Karpas-422 (cell line): Measurements from ENCODE around the gene ERMARD. TPM values are rescaled to one million over a fixed set of nuclear protein-coding genes. Genes with fewer than 3 reads are reported as not detected.

Source experiments
- DNase-seq: peaks from one replicate; pipeline ENCODE4 v3.0.0-alpha.2; 2015
- H2AFZ ChIP-seq: fragments of 200-600 bp; sonication (generic); 2 replicates; pipeline ENCODE4 v1.6.1; 2014; ENCODE audit warnings: antibody characterized with exemption, low read length, mixed read lengths
- H3K27ac ChIP-seq: fragments of 200-600 bp; sonication (generic); 2 replicates; pipeline ENCODE4 v1.5.1; 2014; ENCODE audit warnings: mild to moderate bottlenecking, low read length, moderate library complexity
- H3K27me3 ChIP-seq: fragments of 200-600 bp; sonication (generic); 2 replicates; pipeline ENCODE4 v1.6.1; 2014; ENCODE audit warnings: low read length, mixed read lengths
- H3K36me3 ChIP-seq: fragments of 200-600 bp; sonication (generic); 2 replicates; pipeline ENCODE4 v1.6.1; 2014; ENCODE audit warnings: low read length, mixed read lengths; ENCODE audit not compliant: insufficient read depth
- H3K4me1 ChIP-seq: fragments of 200-600 bp; sonication (generic); 2 replicates; pipeline ENCODE4 v1.6.1; 2014; ENCODE audit warnings: mild to moderate bottlenecking, low read length, mixed read lengths
- H3K4me2 ChIP-seq: fragments of 200-600 bp; sonication (generic); 2 replicates; pipeline ENCODE4 v1.6.1; 2014; ENCODE audit warnings: low read length, low read depth, mild to moderate bottlenecking; ENCODE audit not compliant: poor library complexity, severe bottlenecking
- H3K4me3 ChIP-seq: fragments of 200-600 bp; sonication (generic); 2 replicates; pipeline ENCODE4 v1.5.1; 2014; ENCODE audit warnings: mild to moderate bottlenecking, antibody characterized with exemption, low read length, mixed read lengths
- H3K79me2 ChIP-seq: fragments of 200-600 bp; sonication (generic); 2 replicates; pipeline ENCODE4 v1.6.1; 2014; ENCODE audit warnings: mild to moderate bottlenecking, low read length, mixed read lengths
- H3K9ac ChIP-seq: fragments of 200-600 bp; sonication (generic); 2 replicates; pipeline ENCODE4 v1.6.0; 2014; ENCODE audit warnings: low read length
- H3K9me2 ChIP-seq: fragments of 200-600 bp; sonication (generic), shearing (Covaris generic); replicated peaks from 2 replicates; pipeline ENCODE4 v1.6.0; 2014; ENCODE audit warnings: mild to moderate bottlenecking, low read length, moderate library complexity; ENCODE audit not compliant: insufficient read depth
- H3K9me3 ChIP-seq: fragments of 300-700, 200-600 bp; sonication (generic); 2 replicates; pipeline ENCODE4 v1.6.1; 2014; ENCODE audit warnings: low read length, mixed read lengths
- H4K20me1 ChIP-seq: fragments of 200-600 bp; sonication (generic); 2 replicates; pipeline ENCODE4 v1.6.1; 2014; ENCODE audit warnings: mild to moderate bottlenecking, antibody characterized with exemption, low read length, low read depth; ENCODE audit not compliant: insufficient read depth
- total RNA-seq: library from RNA; depleted of rRNA; stranded (reverse); fragments of >200 nt; shearing (Covaris generic); gene quantifications from 2 replicates; pipeline ENCODE4 v1.2.3, GENCODE V29; 2014; ENCODE audit warnings: low replicate concordance

The ERMARD gene
- total RNA-seq, 1 experiment from 2014 or later = 38.5 TPM

- H3K27ac ChIP-seq = no peak overlapping the region
- no peak overlapping the region for H3K9ac ChIP-seq
- no peaks in the 10 kb centered on the region for H3K9me2 ChIP-seq
- no peaks in the 10 kb centered on the region for H3K9me3 ChIP-seq
- no peaks in the 10 kb centered on the region for H4K20me1 ChIP-seq
- no peak for DNase-seq
- no peak overlapping the region for H2AFZ ChIP-seq
- no peaks in the 10 kb centered on the region for H3K27me3 ChIP-seq
- no peaks in the 10 kb centered on the region for H3K36me3 ChIP-seq
- no peak overlapping the region for H3K4me2 ChIP-seq
- H3K4me3 ChIP-seq = no peak overlapping the region
- no peaks in the 10 kb centered on the region for H3K79me2 ChIP-seq
- H3K4me1 ChIP-seq = no peaks in the 10 kb centered on the region
Observed at GRCh38 chr6:169824021-169824420, 72.6 kb downstream of the ERMARD start.

GRCh38 chr6:169824848-169825557 lies 73.6 kb downstream of the ERMARD start:
- H3K9me3 ChIP-seq = no peaks in the 10 kb centered on the region
- H3K4me2 ChIP-seq = no peak overlapping the region
- H3K9ac ChIP-seq = no peak overlapping the region
- DNase-seq = no peak
- no peaks in the 10 kb centered on the region for H3K27me3 ChIP-seq
- H4K20me1 ChIP-seq = no peaks in the 10 kb centered on the region
- no peaks in the 10 kb centered on the region for H3K4me1 ChIP-seq
- no peak overlapping the region for H3K4me3 ChIP-seq
- no peaks in the 10 kb centered on the region for H3K79me2 ChIP-seq
- no peak overlapping the region for H3K27ac ChIP-seq
- no peaks in the 10 kb centered on the region for H3K9me2 ChIP-seq
- no peaks in the 10 kb centered on the region for H3K36me3 ChIP-seq
- no peak overlapping the region for H2AFZ ChIP-seq

GRCh38 chr6:169825558-169826225 lies 74.3 kb downstream of the ERMARD start:
- Histone ChIP-seq H3K4me3 (no peak overlapping the region), H3K9me2 (no peaks in the 10 kb centered on the region), H3K9ac (no peak overlapping the region), H3K27me3 (no peaks in the 10 kb centered on the region), H2AFZ (no peak overlapping the region), H3K27ac (no peak overlapping the region), H3K4me1 (no peaks in the 10 kb centered on the region), H3K4me2 (no peak overlapping the region), H3K79me2 (no peaks in the 10 kb centered on the region), H3K36me3 (no peaks in the 10 kb centered on the region), H4K20me1 (no peaks in the 10 kb centered on the region), H3K9me3 (no peaks in the 10 kb centered on the region)
- no peak for DNase-seq

- H3K9me2 ChIP-seq = no peaks in the 10 kb centered on the region
- no peaks in the 10 kb centered on the region for H3K36me3 ChIP-seq
- no peaks in the 10 kb centered on the region for H3K79me2 ChIP-seq
- no peaks in the 10 kb centered on the region for H3K9me3 ChIP-seq
- peaks cover 3% of the 10 kb centered on the region for H3K4me1 ChIP-seq
- H4K20me1 ChIP-seq = no peaks in the 10 kb centered on the region
- no peak overlapping the region for H3K9ac ChIP-seq
- no peak for DNase-seq
- no peak overlapping the region for H3K27ac ChIP-seq
- H3K4me3 ChIP-seq = no peak overlapping the region
- H2AFZ ChIP-seq = no peak overlapping the region
- no peak overlapping the region for H3K4me2 ChIP-seq
- H3K27me3 ChIP-seq = no peaks in the 10 kb centered on the region
Observed at GRCh38 chr6:169826697-169827096, 75.3 kb downstream of the ERMARD start.

- Histone ChIP-seq H3K27me3 (no peaks in the 10 kb centered on the region), H3K79me2 (no peaks in the 10 kb centered on the region)
Observed at GRCh38 chr6:169827290-169827717, 75.9 kb downstream of the ERMARD start.

GRCh38 chr6:169828176-169828575 lies 76.8 kb downstream of the ERMARD start:
- no peaks in the 10 kb centered on the region for H4K20me1 ChIP-seq
- no peak for DNase-seq
- H3K9me2 ChIP-seq = no peaks in the 10 kb centered on the region
- no peaks in the 10 kb centered on the region for H3K79me2 ChIP-seq
- no peak overlapping the region for H3K4me3 ChIP-seq
- no peaks in the 10 kb centered on the region for H3K36me3 ChIP-seq
- H3K27me3 ChIP-seq = no peaks in the 10 kb centered on the region
- H3K4me1 ChIP-seq = peaks cover 3% of the 10 kb centered on the region
- H3K9ac ChIP-seq = no peak overlapping the region
- H2AFZ ChIP-seq = no peak overlapping the region
- H3K4me2 ChIP-seq = no peak overlapping the region
- no peaks in the 10 kb centered on the region for H3K9me3 ChIP-seq
- no peak overlapping the region for H3K27ac ChIP-seq

More at GRCh38 chr6:169827290-169827717, 75.9 kb downstream of the ERMARD start:
- Histone ChIP-seq H3K9me3 (no peaks in the 10 kb centered on the region), H2AFZ (no peak overlapping the region), H3K36me3 (no peaks in the 10 kb centered on the region), H3K9ac (no peak overlapping the region), H3K4me1 (peaks cover 3% of the 10 kb centered on the region), H4K20me1 (no peaks in the 10 kb centered on the region), H3K4me3 (no peak overlapping the region), H3K4me2 (no peak overlapping the region), H3K27ac (no peak overlapping the region), H3K9me2 (no peaks in the 10 kb centered on the region)
- DNase-seq = no peak

DNA sequence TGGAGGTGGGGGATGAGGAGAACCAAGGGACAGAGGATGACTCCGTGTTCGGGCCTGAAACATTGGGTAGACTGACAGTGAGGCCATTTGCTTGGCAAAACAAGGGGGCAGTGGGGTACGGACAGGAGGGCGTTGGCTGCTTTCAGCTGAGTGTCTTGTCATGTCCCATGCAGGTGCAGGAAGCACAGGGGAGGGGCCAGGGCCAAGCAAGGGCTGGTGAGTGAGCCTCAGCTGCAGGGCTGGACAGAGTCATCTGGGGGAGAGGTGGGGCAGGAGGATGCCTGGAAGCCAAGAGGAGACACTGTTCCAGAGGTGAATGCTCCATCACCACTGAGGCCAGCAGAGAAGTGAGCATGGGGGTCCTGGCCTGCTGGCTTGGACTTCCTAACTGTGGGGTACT lies 78.4 kb downstream of the ERMARD start:
- Histone ChIP-seq H2AFZ (no peak overlapping the region), H3K4me2 (no peak overlapping the region), H4K20me1 (no peaks in the 10 kb centered on the region), H3K27me3 (no peaks in the 10 kb centered on the region), H3K9me3 (no peaks in the 10 kb centered on the region), H3K9me2 (no peaks in the 10 kb centered on the region), H3K4me1 (peaks cover 3% of the 10 kb centered on the region), H3K9ac (no peak overlapping the region), H3K27ac (no peak overlapping the region), H3K36me3 (no peaks in the 10 kb centered on the region), H3K4me3 (no peak overlapping the region), H3K79me2 (no peaks in the 10 kb centered on the region)
- no peak for DNase-seq

DNA sequence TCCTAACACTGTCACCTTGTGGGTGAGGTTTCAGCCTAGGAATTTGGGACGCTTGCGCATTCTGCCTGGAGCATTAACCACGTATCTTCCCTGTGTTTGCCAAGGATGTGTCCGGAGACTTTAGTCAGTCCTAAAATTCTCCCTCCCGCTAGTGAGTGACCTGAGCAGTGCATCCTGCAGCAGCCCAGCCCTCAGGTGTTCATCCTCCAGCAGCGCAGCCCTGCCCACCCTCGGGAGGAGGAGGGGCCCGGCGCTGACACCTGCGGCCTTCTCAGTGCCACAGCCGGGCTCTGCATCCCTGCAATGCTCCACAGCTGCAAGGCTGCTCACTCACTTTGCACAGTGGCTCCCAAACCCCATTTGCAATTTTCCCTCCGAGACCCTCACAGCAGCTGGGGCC lies 79.5 kb downstream of the ERMARD start:
- Histone ChIP-seq H3K79me2 (no peaks in the 10 kb centered on the region), H2AFZ (no peak overlapping the region), H3K9me2 (no peaks in the 10 kb centered on the region), H3K27me3 (no peaks in the 10 kb centered on the region), H3K4me2 (no peak overlapping the region), H3K9me3 (no peaks in the 10 kb centered on the region), H3K9ac (no peak overlapping the region), H4K20me1 (no peaks in the 10 kb centered on the region), H3K4me1 (peaks cover 3% of the 10 kb centered on the region), H3K36me3 (no peaks in the 10 kb centered on the region), H3K4me3 (no peak overlapping the region), H3K27ac (no peak overlapping the region)
- DNase-seq = no peak
